Measurements from ENCODE around the gene CYP1A1. TPM values are rescaled to one million over a fixed set of nuclear protein-coding genes. Genes with fewer than 3 reads are reported as not detected.

The CYP1A1 gene
- total RNA-seq, 5 donors from 2014 or later (not counting 1 experiment from before 2014, with no cell fraction given), result 0.14 to 3.3 (median 1.9) TPM; not detected in 1

DNA sequence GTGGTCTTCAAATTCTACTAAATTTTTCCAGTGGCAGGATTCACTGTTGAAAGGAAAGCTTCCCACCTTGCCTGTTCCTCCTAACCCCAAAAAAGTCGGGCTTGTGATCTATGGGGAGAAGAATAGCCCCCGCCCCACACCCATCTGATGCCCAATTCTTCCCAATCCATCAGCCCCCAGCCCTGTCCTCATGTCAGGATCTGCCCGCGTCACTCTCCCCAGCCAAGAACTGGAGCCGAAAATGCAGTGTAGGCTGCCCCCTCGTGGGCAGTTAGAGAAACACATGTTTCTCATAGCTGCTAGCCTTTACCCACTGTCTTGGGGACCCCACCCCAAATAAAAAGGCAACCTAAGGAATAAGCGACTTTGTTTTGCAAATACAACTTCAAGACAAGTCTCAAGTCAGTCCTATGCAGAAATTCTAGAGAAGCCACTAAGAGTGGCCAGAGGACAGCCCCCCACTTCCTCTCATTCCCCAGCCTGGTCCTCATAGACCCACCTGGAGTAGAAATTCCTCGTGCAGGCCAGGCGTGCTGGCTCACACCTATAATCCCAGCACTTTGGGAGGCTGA lies 43.5 kb upstream of the CYP1A1 start:
- Histone ChIP-seq H3K36me3 (ENCODE audit: control insufficient read depth in 2 of 2, extremely low read depth in 1 of 2, insufficient read depth in 1 of 2, low read length in 1 of 2) (no peaks in the 10 kb centered on the region), H3K4me1 (ENCODE audit: control insufficient read depth in 1 of 2, extremely low read depth in 1 of 2, insufficient read depth in 2 of 2, low read length in 2 of 2) (peaks cover 11 to 30% of the 10 kb centered on the region in 2 experiments), H3K9me3 (no peaks in the 10 kb centered on the region), H3K27me3 (replicated peaks in 1 of 2; ENCODE audit: control insufficient read depth in 2 of 2, extremely low read depth in 1 of 2, insufficient read depth in 2 of 2, low read length in 1 of 2) (peaks cover 0 to 21% of the 10 kb centered on the region in 2 experiments), H3K27ac (ENCODE audit: low read length) (no peak overlapping the region), H3K4me3 (ENCODE audit: control insufficient read depth in 1 of 2, extremely low read depth in 1 of 2, low read length in 1 of 2) (no peak overlapping the region)
- Mint-ChIP-seq H3K27ac (peak overlapping the region in 1 of 2 donors; percentile 19), H3K4me3 (no peak overlapping the region), H3K27me3 (peaks cover 0 to 5% of the 10 kb centered on the region in 2 donors), H3K9me3 (no peaks in the 10 kb centered on the region), H3K36me3 (no peaks in the 10 kb centered on the region), H3K4me1 (peaks cover 15 to 31% (median 20%) of the 10 kb centered on the region in 3 donors)
- CTCF ChIA-PET, result interaction anchor here (0.6 to 6.3 kb wide), 26 partner anchors 8 to 884 kb away, joined by 3 to 139 read pairs (median 6); partner anchors contain the start of genes CSK (in 2 of the 2) and FAM219B (in 1 of the 2)
- POLR2A ChIA-PET, result interaction anchor here in 1 of 2 donors (0.6 kb wide), 2 partner anchors 59 to 123 kb away, joined by 3 to 5 read pairs; no protein-coding TSS in a partner anchor
- 16% methylated on average over 6 of the region's 9 CpGs for WGBS (ENCODE audit: insufficient coverage)
- ATAC-seq (replicated peaks in 1 of 4) (peak; percentile 56 to 66 (median 59)), DNase-seq (peak in 28 of 35 experiments; percentile 34 to 76 (median 56))

DNA sequence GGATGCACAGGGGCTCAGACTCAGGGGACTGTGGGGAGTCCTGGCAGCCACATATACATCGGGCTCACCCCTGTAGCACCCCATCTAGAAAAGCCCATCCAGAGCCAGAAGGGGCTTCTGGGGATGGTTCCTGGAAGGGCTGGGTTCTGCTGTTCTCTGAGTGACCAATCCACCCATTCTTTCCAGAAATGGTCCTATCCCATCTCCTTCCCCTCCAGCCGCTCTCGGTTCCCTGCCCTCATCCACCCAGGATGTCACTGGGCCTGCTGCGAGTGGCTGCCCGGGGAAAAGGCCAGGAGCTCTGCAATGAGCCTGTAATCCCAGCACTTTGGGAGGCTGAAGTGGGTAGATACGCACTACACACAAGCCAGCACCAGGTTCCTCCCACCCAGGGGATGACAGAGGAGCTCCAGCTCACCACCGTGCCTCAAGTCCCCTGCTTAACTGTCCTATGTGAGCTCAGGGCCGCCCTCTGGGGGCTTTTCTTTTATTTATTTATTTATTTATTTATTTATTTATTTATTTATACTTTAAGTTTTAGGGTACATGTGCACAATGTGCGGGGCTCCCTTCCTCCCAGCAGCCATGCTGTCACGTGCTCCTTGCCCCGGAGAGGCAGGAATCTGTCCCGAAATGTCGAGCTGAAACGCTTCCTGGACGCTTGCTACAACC lies 42.9 kb upstream of the CYP1A1 start:
- H3K27ac ChIP-seq (ENCODE audit: low read length), result no peak overlapping the region
- peaks cover 0 to 26% of the 10 kb centered on the region in 2 experiments for H3K27me3 ChIP-seq (replicated peaks in 1 of 2; ENCODE audit: control insufficient read depth in 2 of 2, extremely low read depth in 1 of 2, insufficient read depth in 2 of 2, low read length in 1 of 2)
- DNase-seq (peak in 1 of 35 experiments; percentile 9), ATAC-seq (replicated peaks in 1 of 4) (no peak)
- WGBS (ENCODE audit: insufficient coverage), result 15% methylated on average over 7 of the region's 15 CpGs
- no peaks in the 10 kb centered on the region for H3K9me3 ChIP-seq
- peaks cover 8 to 25% of the 10 kb centered on the region in 2 experiments for H3K4me1 ChIP-seq (ENCODE audit: control insufficient read depth in 1 of 2, extremely low read depth in 1 of 2, insufficient read depth in 2 of 2, low read length in 2 of 2)
- no peak overlapping the region for H3K4me3 ChIP-seq (ENCODE audit: control insufficient read depth in 1 of 2, extremely low read depth in 1 of 2, low read length in 1 of 2)
- Mint-ChIP-seq H3K36me3 (no peaks in the 10 kb centered on the region), H3K4me1 (peaks cover 14 to 25% (median 15%) of the 10 kb centered on the region in 3 donors), H3K4me3 (no peak overlapping the region), H3K27ac (peak overlapping the region in 1 of 2 donors; percentile 19), H3K9me3 (no peaks in the 10 kb centered on the region), H3K27me3 (peaks cover 0 to 5% of the 10 kb centered on the region in 2 donors)
- H3K36me3 ChIP-seq (ENCODE audit: control insufficient read depth in 2 of 2, extremely low read depth in 1 of 2, insufficient read depth in 1 of 2, low read length in 1 of 2), result no peaks in the 10 kb centered on the region
- CTCF ChIA-PET, result interaction anchor here (0.5 to 6.3 kb wide), 21 partner anchors 9 to 864 kb away, joined by 3 to 139 read pairs (median 6); partner anchors contain the start of gene CSK (in 1 of the 2)
- POLR2A ChIA-PET, result interaction anchor here (0.6 kb wide), 3 partner anchors 11 to 122 kb away, joined by 3 to 12 read pairs (median 5); no protein-coding TSS in a partner anchor

DNA sequence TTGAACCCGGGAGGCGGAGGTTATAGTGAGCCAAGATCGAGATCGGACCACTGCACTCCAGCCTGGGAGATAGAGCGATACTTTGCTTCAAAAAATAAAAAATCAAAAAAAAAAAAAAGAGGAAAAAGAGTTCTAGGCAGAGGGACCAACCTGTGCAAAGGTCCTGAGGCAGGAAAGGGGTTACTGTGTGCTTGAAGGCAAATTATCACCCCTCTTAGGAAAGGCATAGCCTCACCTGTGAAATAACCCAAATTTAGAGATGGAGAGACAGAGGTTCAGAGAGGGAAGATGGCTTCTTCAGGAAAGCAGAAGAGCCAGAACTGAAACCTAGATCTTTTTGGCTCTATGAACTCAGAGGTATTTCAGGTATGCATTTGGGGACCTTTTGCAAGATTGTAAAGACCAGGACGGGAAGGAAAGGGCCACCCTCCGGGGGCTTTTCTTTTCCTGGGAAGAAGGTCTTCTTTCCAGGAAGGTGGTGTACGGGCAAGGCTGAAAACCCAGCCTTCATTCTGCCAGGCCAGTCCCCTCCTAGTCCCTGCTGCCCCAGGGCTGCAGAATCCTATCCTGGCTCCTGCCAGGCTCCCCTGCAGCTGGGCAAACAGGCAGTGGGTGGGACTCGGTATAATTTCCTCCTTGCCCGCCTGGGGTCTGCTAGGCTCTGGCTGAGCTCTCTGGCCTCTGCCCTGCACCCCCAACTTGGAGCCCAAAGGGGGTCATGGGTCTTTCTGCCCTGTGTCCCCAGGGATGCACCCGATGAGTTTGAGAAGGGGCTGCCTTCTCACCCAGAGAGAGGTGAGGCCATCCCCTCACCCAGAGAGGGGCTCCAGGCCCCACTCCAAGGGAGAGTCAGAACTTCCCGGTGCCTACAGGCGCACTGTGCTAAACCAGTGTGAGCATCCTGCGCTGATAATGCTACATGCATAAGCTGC lies 42.1 kb upstream of the CYP1A1 start:
- ATAC-seq (replicated peaks in 1 of 4), result no peak
- H3K4me1 Mint-ChIP-seq, result peaks cover 14 to 20% (median 15%) of the 10 kb centered on the region in 3 donors
- Histone ChIP-seq H3K36me3 (ENCODE audit: control insufficient read depth in 2 of 2, extremely low read depth in 1 of 2, insufficient read depth in 1 of 2, low read length in 1 of 2) (no peaks in the 10 kb centered on the region), H3K4me1 (ENCODE audit: control insufficient read depth in 1 of 2, extremely low read depth in 1 of 2, insufficient read depth in 2 of 2, low read length in 2 of 2) (peaks cover 8 to 25% of the 10 kb centered on the region in 2 experiments), H3K27ac (ENCODE audit: low read length) (no peak overlapping the region), H3K27me3 (replicated peaks in 1 of 2; ENCODE audit: control insufficient read depth in 2 of 2, extremely low read depth in 1 of 2, insufficient read depth in 2 of 2, low read length in 1 of 2) (peaks cover 0 to 34% of the 10 kb centered on the region in 2 experiments), H3K9me3 (no peaks in the 10 kb centered on the region), H3K4me3 (ENCODE audit: control insufficient read depth in 1 of 2, extremely low read depth in 1 of 2, low read length in 1 of 2) (no peak overlapping the region)
- H3K36me3 Mint-ChIP-seq, result no peaks in the 10 kb centered on the region
- peaks cover 0 to 8% of the 10 kb centered on the region in 2 donors for H3K27me3 Mint-ChIP-seq
- CTCF ChIA-PET, result interaction anchor here (0.5 to 6.3 kb wide), 9 partner anchors 10 to 865 kb away, joined by 3 to 139 read pairs (median 39); partner anchors contain the start of gene CSK (in 1 of the 2)
- DNase-seq, result no peak
- 94% methylated on average over 13 of the region's 14 CpGs for WGBS (ENCODE audit: insufficient coverage)
- no peak overlapping the region for H3K27ac Mint-ChIP-seq
- H3K4me3 Mint-ChIP-seq, result no peak overlapping the region
- no peaks in the 10 kb centered on the region for H3K9me3 Mint-ChIP-seq
- POLR2A ChIA-PET, result interaction anchor here (0.6 kb wide), 2 partner anchors 11 to 112 kb away, joined by 3 to 12 read pairs; no protein-coding TSS in a partner anchor

DNA sequence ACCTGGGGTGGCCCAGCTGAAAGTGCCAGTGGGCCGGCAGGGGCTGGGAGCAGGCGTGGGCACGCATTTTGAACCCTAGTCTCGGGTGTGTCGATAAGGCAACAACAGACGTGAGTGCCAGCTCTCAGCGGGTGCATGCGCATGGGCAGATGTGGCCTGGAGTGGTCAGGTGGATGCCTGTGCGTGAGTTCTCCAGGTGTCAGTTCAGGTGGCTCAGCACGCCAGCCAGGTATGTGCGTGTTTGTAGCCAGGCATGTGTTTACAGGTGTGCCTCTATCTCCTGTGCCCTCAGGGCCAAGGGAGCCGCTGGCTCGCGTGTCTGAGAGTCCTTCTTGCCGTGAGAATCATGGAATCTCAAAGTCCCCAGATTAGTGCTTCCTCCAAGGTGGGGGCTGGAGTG lies 38.1 kb upstream of the CYP1A1 start:
- Mint-ChIP-seq H3K36me3 (no peaks in the 10 kb centered on the region), H3K4me3 (no peak overlapping the region), H3K27ac (no peak overlapping the region), H3K9me3 (no peaks in the 10 kb centered on the region), H3K27me3 (peaks cover 3 to 12% of the 10 kb centered on the region in 2 donors), H3K4me1 (no peaks in the 10 kb centered on the region)
- H3K4me3 ChIP-seq (ENCODE audit: control insufficient read depth in 1 of 2, extremely low read depth in 1 of 2, low read length in 1 of 2), result no peak overlapping the region
- peaks cover 0 to 4% of the 10 kb centered on the region in 2 experiments for H3K4me1 ChIP-seq (ENCODE audit: control insufficient read depth in 1 of 2, extremely low read depth in 1 of 2, insufficient read depth in 2 of 2, low read length in 2 of 2)
- H3K9me3 ChIP-seq, result no peaks in the 10 kb centered on the region
- no peak overlapping the region for H3K27ac ChIP-seq (ENCODE audit: low read length)
- ChIA-PET POLR2A (interaction anchor here in 1 of 2 donors (0.5 kb wide), 1 partner anchor 354 kb away, joined by 6 read pairs; no protein-coding TSS in a partner anchor), CTCF (interaction anchor here in 1 of 2 donors (0.6 kb wide), 1 partner anchor 111 kb away, joined by 4 read pairs; no protein-coding TSS in a partner anchor)
- peaks cover 0 to 32% of the 10 kb centered on the region in 2 experiments for H3K27me3 ChIP-seq (replicated peaks in 1 of 2; ENCODE audit: control insufficient read depth in 2 of 2, extremely low read depth in 1 of 2, insufficient read depth in 2 of 2, low read length in 1 of 2)
- ATAC-seq (replicated peaks in 1 of 4) (peak in 1 of 4 experiments; percentile 14), DNase-seq (no peak)
- H3K36me3 ChIP-seq (ENCODE audit: control insufficient read depth in 2 of 2, extremely low read depth in 1 of 2, insufficient read depth in 1 of 2, low read length in 1 of 2), result no peaks in the 10 kb centered on the region
- 88% methylated on average over 15 of the region's 15 CpGs for WGBS (ENCODE audit: insufficient coverage)

DNA sequence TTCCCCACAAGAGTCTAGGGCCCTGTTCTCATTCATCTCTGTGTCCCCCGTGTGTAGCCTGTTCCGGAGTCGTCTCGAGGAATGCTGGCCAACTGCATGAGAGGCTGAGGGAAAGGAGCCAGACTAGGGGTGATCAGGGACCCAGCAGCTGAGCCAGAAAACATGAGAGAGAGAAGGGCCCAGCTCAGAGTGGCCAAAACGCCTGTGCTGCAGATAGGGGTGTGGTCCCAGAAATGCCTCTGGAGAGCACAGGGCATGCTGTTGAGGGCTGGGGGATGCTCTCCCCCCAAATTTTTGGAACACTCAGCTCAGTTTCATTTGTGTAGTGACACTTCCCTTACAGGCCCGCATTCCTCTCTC lies 37.4 kb upstream of the CYP1A1 start:
- ATAC-seq (replicated peaks in 1 of 4), result no peak
- Mint-ChIP-seq H3K27ac (no peak overlapping the region), H3K4me1 (no peaks in the 10 kb centered on the region), H3K9me3 (no peaks in the 10 kb centered on the region), H3K36me3 (no peaks in the 10 kb centered on the region), H3K27me3 (peaks cover 3 to 12% of the 10 kb centered on the region in 2 donors), H3K4me3 (no peak overlapping the region)
- Histone ChIP-seq H3K27ac (ENCODE audit: low read length) (no peak overlapping the region), H3K27me3 (replicated peaks in 1 of 2; ENCODE audit: control insufficient read depth in 2 of 2, extremely low read depth in 1 of 2, insufficient read depth in 2 of 2, low read length in 1 of 2) (peaks cover 0 to 26% of the 10 kb centered on the region in 2 experiments), H3K4me3 (ENCODE audit: control insufficient read depth in 1 of 2, extremely low read depth in 1 of 2, low read length in 1 of 2) (no peak overlapping the region), H3K9me3 (no peaks in the 10 kb centered on the region), H3K4me1 (ENCODE audit: control insufficient read depth in 1 of 2, extremely low read depth in 1 of 2, insufficient read depth in 2 of 2, low read length in 2 of 2) (peaks cover 0 to 4% of the 10 kb centered on the region in 2 experiments), H3K36me3 (ENCODE audit: control insufficient read depth in 2 of 2, extremely low read depth in 1 of 2, insufficient read depth in 1 of 2, low read length in 1 of 2) (no peaks in the 10 kb centered on the region)
- CTCF ChIA-PET, result interaction anchor here (0.6 kb wide), 3 partner anchors 93 to 786 kb away, joined by 3 to 4 read pairs (median 4); no protein-coding TSS in a partner anchor
- POLR2A ChIA-PET, result interaction anchor here in 1 of 2 donors (0.5 kb wide), 1 partner anchor 353 kb away, joined by 6 read pairs; no protein-coding TSS in a partner anchor
- DNase-seq, result no peak
- WGBS (ENCODE audit: insufficient coverage), result 51% methylated on average over 4 of the region's 6 CpGs
